GM12865 (cell line): ENCODE results near the gene BDKRB1.

Experiments used
- DNase-seq: peaks from one replicate; pipeline ENCODE4 v3.0.0; 2010; ENCODE audit warnings: low read depth
- H3K4me3 ChIP-seq: 2 replicates; pipeline ENCODE4 v1.5.1; 2011; ENCODE audit warnings: mild to moderate bottlenecking, low read depth, low read length, control low read depth
- CTCF ChIP-seq: IDR thresholded peaks from 2 replicates; pipeline ENCODE4 v1.5.1; 2011; ENCODE audit warnings: low read length, control low read depth, low read depth, inconsistent platforms; ENCODE audit not compliant: insufficient read depth; ENCODE audit errors: missing control alignments

Gene BDKRB1

GRCh38 chr14:96284008-96284407, 28.0 kb downstream of the BDKRB1 start:
- no peak for DNase-seq
- TF ChIP-seq CTCF, result no peak
- H3K4me3 ChIP-seq, result no peak overlapping the region

DNA sequence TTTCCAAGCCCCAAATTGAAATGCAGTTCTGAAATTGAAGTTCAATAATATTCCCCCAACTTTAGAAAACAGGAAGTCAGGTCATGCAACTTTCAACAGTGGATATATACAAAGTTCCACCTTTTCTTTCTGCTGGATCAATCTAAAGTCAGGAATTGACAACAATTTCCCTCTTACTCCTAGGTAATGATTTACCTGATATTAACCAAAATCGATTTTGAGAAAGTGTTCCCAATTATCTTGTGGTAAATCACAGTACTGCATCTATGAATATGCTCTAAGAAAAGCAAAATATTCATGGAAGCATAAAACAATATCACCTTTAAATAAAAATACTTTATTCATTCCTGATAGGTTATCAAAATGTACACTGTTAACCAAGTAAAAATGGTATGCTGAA, 28.4 kb downstream of the BDKRB1 start:
- no peak overlapping the region for H3K4me3 ChIP-seq
- no peak for DNase-seq
- no peak for TF ChIP-seq CTCF

DNA sequence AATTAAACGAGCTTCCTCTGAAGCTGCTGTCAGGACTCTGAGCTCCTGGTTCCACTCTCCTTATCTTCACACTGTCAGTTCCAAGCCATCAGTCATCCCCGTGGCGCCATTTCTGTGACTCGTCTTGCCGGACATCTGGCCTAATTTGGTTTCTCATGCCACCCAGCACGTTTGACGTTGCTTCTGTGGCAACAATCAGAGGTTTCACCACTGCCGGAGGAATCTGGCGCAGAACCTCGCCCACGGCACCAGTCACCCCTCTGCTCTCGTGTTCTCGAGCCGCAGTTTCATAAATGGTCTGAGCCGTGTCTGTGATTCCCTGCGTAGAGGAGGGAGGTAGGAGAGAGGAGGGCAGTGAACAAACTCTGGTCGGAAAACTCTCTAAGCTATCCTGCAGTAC, 29.7 kb downstream of the BDKRB1 start:
- DNase-seq, result no peak
- no peak for TF ChIP-seq CTCF
- no peak overlapping the region for H3K4me3 ChIP-seq

- H3K4me3 ChIP-seq, result no peak overlapping the region
- no peak for TF ChIP-seq CTCF
- DNase-seq, result no peak
These were observed 30.2 kb downstream of the BDKRB1 start for GRCh38 chr14:96286251-96286650.

DNA sequence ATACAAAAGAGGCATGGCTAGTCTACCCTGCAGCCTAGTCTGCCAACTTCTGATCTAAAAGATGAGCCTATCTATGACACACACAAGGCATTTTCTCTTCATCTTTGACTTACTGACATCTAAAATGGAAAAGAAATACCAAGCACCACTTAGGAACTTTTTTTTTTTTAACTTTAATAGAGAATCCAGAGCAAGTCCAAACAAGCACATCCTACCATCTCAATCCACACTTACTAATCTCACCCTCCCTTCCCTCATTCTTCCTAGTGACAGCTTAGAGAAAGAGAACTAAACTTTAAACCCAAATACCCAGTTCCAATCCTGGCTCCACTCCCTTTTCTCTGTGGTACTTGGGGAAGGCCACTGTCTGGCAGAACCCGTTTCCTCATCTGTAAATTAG, 31.8 kb downstream of the BDKRB1 start:
- no peak overlapping the region for H3K4me3 ChIP-seq
- TF ChIP-seq CTCF, result no peak
- DNase-seq, result no peak

GRCh38 chr14:96294246-96294645, 38.2 kb downstream of the BDKRB1 start:
- no peak overlapping the region for H3K4me3 ChIP-seq
- no peak for TF ChIP-seq CTCF
- DNase-seq, result no peak

- peak; percentile 29 for TF ChIP-seq CTCF
- H3K4me3 ChIP-seq, result no peak overlapping the region
- no peak for DNase-seq
These were observed 41.0 kb downstream of the BDKRB1 start for GRCh38 chr14:96297000-96297399.
